Activated naive CD4-positive, alpha-beta T cell treated with anti-CD3 and anti-CD28 coated beads, Interleukin-2, amount 50 U/mL, for 16 hours (primary cell): ENCODE measurements around the gene FBXO3.
"Not testable (repeated sequence)": the region's sequence is repeated elsewhere in the genome, so short reads cannot be mapped to it uniquely, and the experiment has no call there.

ENCODE experiments used
- DNase-seq: peaks from one replicate; pipeline ENCODE4 v3.0.0-alpha.2; 2020

Gene FBXO3

GRCh38 chr11:33725496-33725895 is 48.8 kb downstream of the FBXO3 start:
- DNase-seq, result no peak

GRCh38 chr11:33724644-33725035 is 49.7 kb downstream of the FBXO3 start:
- no peak for DNase-seq

GRCh38 chr11:33723238-33723881 is 51.0 kb downstream of the FBXO3 start:
- DNase-seq, result no peak

- no peak for DNase-seq
Measured at GRCh38 chr11:33722590-33723234, 51.6 kb downstream of the FBXO3 start.

GRCh38 chr11:33721984-33722383 is 52.3 kb downstream of the FBXO3 start:
- no peak for DNase-seq

- no peak for DNase-seq
Measured at GRCh38 chr11:33721426-33721825, 52.9 kb downstream of the FBXO3 start.

- no peak for DNase-seq
Measured at GRCh38 chr11:33719587-33719986, 54.7 kb downstream of the FBXO3 start.

GRCh38 chr11:33718440-33718839 is 55.9 kb downstream of the FBXO3 start:
- DNase-seq, result no peak

- no peak for DNase-seq
Measured at GRCh38 chr11:33716243-33716642, 58.1 kb downstream of the FBXO3 start.

GRCh38 chr11:33713856-33714398 is 60.4 kb downstream of the FBXO3 start:
- DNase-seq, result no peak

- no peak for DNase-seq
Measured at GRCh38 chr11:33713151-33713855, 61.0 kb downstream of the FBXO3 start.

- no peak for DNase-seq
Measured at GRCh38 chr11:33712436-33712835, 61.9 kb downstream of the FBXO3 start.

GRCh38 chr11:33709466-33709865 is 64.9 kb downstream of the FBXO3 start:
- DNase-seq, result no peak

GRCh38 chr11:33708985-33709384 is 65.3 kb downstream of the FBXO3 start:
- DNase-seq, result no peak

GRCh38 chr11:33707831-33708230 is 66.5 kb downstream of the FBXO3 start:
- DNase-seq, result not testable (repeated sequence)

- DNase-seq, result no peak
Measured at GRCh38 chr11:33706966-33707365, 67.4 kb downstream of the FBXO3 start.

- DNase-seq, result no peak
Measured at GRCh38 chr11:33706546-33706945, 67.8 kb downstream of the FBXO3 start.

- no peak for DNase-seq
Measured at GRCh38 chr11:33704240-33705002, 69.9 kb downstream of the FBXO3 start.

GRCh38 chr11:33703788-33704187 is 70.5 kb downstream of the FBXO3 start:
- no peak for DNase-seq

GRCh38 chr11:33703234-33703633 is 71.1 kb downstream of the FBXO3 start:
- DNase-seq, result no peak

GRCh38 chr11:33701302-33702230 is 72.8 kb downstream of the FBXO3 start:
- DNase-seq, result no peak
